HG03442 (cell line): ENCODE data around the gene NOL6.

Source experiments
- ATAC-seq: cut with Tn5 transposase; IDR thresholded peaks from one replicate; pipeline ENCODE4 v1.9.1; 2021; ENCODE audit warnings: mild to moderate bottlenecking, moderate library complexity; ENCODE audit not compliant: unreplicated experiment

Gene NOL6

DNA sequence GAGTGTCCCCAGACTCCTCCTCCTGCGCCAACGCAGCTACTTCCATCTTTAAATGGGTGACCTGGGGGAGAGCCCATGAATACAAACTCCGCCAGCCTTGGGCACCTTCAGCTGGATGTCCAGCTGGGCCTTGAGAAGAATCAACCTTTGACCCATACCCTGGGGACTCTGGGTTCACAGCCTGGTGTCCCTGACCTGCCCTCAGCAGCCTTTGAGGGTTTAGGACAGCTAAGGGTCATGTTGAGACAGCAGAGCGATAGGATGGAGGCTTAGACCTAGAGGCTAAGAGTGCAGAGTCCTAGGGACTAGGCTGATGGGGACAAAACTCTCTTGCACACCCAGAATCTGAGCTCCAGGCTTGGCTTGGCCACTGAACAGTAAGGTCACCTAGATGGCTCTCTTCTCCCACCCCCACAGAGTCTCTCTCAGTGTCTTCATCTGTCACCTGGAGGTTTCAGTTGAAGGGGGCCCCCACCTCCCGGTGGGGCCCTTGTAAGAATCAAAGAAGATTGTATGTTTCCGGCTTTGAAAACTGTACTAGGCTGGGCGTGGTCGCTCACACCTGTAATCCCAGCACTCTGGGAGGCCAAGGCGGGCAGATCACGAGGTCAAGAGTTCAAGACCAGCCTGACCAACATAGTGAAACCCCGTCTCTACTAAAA lies 19.6 kb downstream of the NOL6 start:
- ATAC-seq, result no peak

DNA sequence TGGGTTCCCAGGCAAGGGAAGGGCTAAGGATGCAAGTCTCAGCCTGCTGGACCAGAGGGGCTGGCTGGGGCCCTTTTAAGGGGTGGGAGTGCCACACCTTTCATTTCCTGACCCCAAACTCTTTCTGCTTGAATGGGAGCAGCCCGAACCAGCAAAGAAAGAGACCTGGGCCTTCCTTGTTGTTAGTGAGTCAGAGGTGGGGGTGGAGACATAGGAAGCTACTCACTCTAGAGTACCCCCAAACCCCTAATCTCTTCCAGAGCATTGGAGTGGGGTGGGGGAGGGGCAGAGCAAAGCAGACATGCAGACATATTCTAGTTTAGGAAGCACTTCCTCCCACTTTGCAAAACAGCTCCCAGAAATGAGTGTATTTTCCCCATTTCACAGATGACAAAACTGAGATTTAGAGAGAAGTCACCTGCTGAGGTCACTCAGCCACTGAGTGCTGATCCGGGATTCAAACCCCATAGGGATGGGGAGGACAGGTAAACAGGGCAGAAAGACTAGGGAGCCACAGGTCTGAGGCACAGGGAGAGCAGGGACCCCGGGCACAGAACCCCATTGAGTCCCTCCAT lies 20.4 kb downstream of the NOL6 start:
- no peak for ATAC-seq

- no peak for ATAC-seq
These were observed 20.9 kb downstream of the NOL6 start for GRCh38 chr9:33452828-33453271.

- ATAC-seq, result no peak
These were observed 23.0 kb downstream of the NOL6 start for GRCh38 chr9:33450621-33451146.

- ATAC-seq, result no peak
These were observed 24.0 kb downstream of the NOL6 start for GRCh38 chr9:33449715-33450114.

GRCh38 chr9:33447799-33448553 lies 25.7 kb downstream of the NOL6 start:
- ATAC-seq, result no peak

- no peak for ATAC-seq
These were observed 26.6 kb downstream of the NOL6 start, which contains the start of gene AQP3 for GRCh38 chr9:33446946-33447798. Gene AQP3 (minus strand): TSS chr9:33447593. CDS start chr9:33447530, 63 bp downstream.

DNA sequence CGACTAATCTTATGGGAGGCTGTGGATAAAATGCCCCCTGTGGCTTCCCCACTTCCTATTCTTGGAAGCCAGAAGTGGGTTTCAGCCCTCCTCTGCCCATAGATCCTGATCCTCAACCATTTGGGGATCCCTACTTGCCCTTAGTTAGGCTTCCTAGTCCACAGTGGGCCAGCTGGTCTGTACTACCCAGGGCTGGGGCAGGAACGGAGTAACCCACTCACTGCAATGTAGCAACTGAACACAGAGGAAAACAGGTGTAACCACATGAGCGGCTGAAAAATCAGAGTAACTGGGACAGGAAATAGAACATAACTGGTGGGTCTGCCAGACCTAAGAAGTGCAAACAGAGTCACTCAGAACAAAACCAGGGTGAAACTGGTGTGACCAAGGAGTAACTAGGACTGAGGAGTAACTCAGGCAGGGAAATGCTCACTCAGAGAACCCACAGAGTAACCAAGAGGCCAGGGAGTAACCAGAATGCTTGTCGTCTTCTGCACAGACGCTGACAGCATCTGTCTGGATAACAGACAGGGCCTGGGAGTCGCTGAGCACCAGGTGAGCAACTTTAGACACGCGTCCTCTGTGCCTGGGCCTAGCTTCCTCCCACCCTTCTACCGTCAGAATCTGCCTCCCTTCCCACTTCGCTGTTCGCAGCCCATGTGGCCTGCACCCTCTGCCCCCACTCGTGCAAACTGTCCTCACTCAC lies 27.3 kb downstream of the NOL6 start:
- ATAC-seq, result peak; percentile 71

- peak; percentile 4 for ATAC-seq
These were observed 28.1 kb downstream of the NOL6 start for GRCh38 chr9:33445389-33446239.

- ATAC-seq, result no peak
These were observed 30.1 kb downstream of the NOL6 start for GRCh38 chr9:33443464-33444154.

DNA sequence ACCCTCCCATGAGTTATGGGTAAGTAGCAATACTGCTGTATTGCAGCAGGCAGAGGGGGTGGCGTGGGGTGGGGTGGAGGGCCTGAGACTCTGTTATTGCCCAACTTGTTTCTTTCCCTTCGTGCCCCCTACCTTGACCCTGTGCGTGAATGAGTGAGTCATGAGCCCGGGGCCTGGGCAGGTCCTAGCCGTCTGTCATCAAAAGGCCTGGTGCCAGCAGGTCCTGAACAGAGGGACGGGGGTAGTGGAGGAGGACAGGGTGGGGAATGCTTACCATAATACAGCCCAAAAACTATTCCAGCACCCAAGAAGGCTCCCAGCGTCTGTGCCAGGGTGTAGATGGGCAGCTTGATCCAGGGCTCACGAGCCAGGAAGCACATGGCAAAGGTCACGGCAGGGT lies 30.7 kb downstream of the NOL6 start:
- no peak for ATAC-seq

DNA sequence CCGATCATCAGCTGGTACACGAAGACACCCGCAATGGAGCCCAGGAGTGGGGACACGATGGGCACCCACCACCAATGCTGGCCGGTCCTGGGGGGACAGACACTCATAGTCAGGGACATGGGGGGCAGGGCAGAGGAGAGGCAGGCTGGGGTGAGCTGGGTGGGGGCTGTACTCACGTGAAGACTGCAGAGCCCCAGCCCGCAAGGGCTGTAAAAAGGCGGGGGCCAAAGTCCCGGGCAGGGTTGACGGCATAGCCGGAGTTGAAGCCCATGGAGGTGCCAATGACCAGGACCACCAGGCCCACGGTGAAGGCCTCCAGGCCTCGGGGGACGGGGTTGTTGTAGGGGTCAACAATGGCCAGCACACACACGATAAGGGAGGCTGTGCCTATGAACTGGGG lies 31.6 kb downstream of the NOL6 start:
- ATAC-seq, result no peak

GRCh38 chr9:33440609-33441008 lies 33.1 kb downstream of the NOL6 start:
- ATAC-seq, result no peak

DNA sequence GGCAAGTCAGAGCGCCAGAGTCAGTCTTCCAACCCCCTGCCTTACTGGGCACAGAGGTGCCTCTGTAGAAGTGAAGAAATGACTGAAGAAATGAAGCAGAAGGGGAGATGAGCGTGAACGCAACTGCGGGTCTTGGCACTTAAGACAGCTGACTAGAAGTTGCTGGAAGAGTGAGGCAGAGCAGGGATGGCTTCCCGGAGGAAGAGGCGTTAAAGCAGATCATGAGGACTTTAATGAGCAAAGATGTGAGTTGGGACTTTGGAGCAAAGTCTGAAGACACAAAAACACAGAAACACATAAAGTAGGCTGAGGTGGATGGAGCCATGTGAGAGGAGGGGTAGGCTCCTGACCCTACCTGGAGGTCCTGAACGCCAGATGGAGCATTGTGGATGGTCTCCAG lies 33.5 kb downstream of the NOL6 start:
- no peak for ATAC-seq

DNA sequence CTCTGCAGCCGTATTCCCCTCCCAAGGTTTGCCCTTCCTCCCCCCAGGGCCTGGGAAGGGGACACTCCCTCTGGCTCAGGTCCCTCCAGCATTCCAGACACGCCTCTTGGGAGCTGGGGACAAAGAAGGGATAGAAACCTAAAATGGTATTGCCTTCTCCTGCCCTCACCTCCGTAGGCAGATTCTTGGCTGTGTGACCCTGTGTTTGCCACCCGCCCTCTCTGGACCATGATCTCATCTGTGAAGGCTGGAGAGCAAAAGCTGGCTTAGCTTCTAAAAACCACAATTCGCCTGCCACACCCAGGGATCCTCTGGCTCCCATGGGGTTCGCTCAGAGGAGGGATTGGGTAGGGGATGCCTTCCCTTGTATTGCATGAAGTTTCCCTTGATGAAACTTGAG lies 34.0 kb downstream of the NOL6 start:
- no peak for ATAC-seq

- ATAC-seq, result no peak
These were observed 34.6 kb downstream of the NOL6 start for GRCh38 chr9:33438926-33439680.

DNA sequence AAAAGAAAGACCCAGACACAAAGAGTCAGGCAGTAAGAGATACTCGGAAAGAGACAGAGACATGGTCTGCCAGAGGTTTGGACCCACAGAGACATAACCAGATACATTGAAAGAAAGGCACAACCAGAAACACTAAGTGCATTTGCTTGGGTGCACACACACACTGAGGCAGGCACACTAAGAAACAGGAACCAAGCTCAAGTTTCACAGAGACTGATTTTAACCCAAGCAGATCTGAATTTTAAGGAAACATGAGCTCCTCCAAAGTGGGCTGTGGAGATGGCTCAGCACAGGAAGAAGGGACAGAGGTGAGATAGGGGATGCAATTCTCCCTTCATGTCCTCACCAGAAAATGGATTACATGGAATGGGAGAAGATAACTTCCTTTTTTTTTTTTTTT lies 35.8 kb downstream of the NOL6 start:
- no peak for ATAC-seq

DNA sequence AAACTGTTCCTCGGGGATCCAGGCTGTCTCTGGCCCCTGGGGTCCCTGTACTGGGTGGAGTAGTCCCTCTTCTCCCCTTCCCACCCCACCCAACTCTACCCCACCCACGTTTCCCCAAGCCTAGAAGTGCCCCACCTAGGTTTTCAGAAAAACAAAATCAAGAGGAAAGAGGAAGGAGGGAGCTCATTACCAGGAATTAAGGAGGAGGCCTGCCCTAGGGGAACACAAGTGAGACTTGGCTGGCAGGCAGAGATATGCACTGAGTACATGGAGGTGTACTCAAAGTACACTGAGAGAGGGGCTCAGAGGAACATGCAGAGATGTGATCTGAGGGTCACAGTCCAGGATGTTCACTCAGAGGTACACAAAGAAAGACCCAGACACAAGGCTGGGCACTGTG lies 36.5 kb downstream of the NOL6 start:
- no peak for ATAC-seq
